Ishikawa (cell line): ENCODE results near the gene PADI6.

Source experiments
- CEBPB ChIP-seq: IDR thresholded peaks from 2 replicates; pipeline ENCODE4 v1.6.1; 2012
- CREB1 ChIP-seq: IDR thresholded peaks from 2 replicates; pipeline ENCODE4 v1.6.1; 2012; ENCODE audit warnings: low read depth
- EGR1 ChIP-seq: IDR thresholded peaks from 2 replicates; pipeline ENCODE4 v1.6.1; 2012
- EP300 ChIP-seq: IDR thresholded peaks from 2 replicates; pipeline ENCODE4 v1.6.1; 2012; ENCODE audit warnings: borderline replicate concordance
- FOXM1 ChIP-seq: IDR thresholded peaks from 2 replicates; pipeline ENCODE4 v1.6.1; 2012; ENCODE audit warnings: low read depth, borderline replicate concordance
- NFIC ChIP-seq: IDR thresholded peaks from 2 replicates; pipeline ENCODE4 v1.6.1; 2012
- RAD21 ChIP-seq: IDR thresholded peaks from 2 replicates; pipeline ENCODE4 v1.6.1; 2012; ENCODE audit warnings: low read depth
- TAF1 ChIP-seq: IDR thresholded peaks from 2 replicates; pipeline ENCODE4 v1.6.1; 2012; ENCODE audit warnings: low read depth, mild to moderate bottlenecking
- TCF12 ChIP-seq: IDR thresholded peaks from 2 replicates; pipeline ENCODE4 v1.6.1; 2012; ENCODE audit warnings: low read depth
- TEAD4 ChIP-seq: IDR thresholded peaks from 2 replicates; pipeline ENCODE4 v1.6.1; 2012
- YY1 ChIP-seq: IDR thresholded peaks from 2 replicates; pipeline ENCODE4 v1.6.1; 2012; ENCODE audit warnings: low read depth
- ZBTB7A ChIP-seq: IDR thresholded peaks from 2 replicates; pipeline ENCODE4 v1.6.1; 2012; ENCODE audit warnings: low read depth
- TF ChIP-seq, protein P1 (sequence below): IDR thresholded peaks from 2 replicates; pipeline ENCODE4 v1.6.1; 2012; ENCODE audit warnings: low read depth, mild to moderate bottlenecking
- TF ChIP-seq, protein P2 (sequence below): IDR thresholded peaks from 2 replicates; pipeline ENCODE4 v1.6.1; 2012
- TF ChIP-seq, protein P3 (sequence below): IDR thresholded peaks from 2 replicates; pipeline ENCODE4 v1.6.1; 2012

Gene PADI6

DNA sequence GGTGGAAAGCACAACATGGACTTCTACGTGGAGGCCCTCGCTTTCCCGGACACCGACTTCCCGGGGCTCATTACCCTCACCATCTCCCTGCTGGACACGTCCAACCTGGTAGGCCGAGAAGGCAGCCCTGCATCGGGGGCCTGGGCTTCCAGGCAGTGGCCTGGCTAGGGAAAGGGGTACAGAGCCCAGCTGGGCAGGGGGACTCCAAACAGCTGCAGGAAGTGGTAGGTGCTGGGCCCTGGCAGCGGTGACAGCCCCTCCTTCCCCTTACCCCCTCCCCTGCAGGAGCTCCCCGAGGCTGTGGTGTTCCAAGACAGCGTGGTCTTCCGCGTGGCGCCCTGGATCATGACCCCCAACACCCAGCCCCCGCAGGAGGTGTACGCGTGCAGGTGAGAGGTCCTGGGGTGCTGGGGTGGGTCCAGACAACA, 30.0 kb upstream of the PADI6 start:
- no peak for TF ChIP-seq ZBTB7A
- TF ChIP-seq EP300: no peak
- no peak for TF ChIP-seq TCF12
- TF ChIP-seq CREB1: no peak
- TF ChIP-seq RAD21: no peak
- TF ChIP-seq YY1: no peak
- TF ChIP-seq, protein P1, sequence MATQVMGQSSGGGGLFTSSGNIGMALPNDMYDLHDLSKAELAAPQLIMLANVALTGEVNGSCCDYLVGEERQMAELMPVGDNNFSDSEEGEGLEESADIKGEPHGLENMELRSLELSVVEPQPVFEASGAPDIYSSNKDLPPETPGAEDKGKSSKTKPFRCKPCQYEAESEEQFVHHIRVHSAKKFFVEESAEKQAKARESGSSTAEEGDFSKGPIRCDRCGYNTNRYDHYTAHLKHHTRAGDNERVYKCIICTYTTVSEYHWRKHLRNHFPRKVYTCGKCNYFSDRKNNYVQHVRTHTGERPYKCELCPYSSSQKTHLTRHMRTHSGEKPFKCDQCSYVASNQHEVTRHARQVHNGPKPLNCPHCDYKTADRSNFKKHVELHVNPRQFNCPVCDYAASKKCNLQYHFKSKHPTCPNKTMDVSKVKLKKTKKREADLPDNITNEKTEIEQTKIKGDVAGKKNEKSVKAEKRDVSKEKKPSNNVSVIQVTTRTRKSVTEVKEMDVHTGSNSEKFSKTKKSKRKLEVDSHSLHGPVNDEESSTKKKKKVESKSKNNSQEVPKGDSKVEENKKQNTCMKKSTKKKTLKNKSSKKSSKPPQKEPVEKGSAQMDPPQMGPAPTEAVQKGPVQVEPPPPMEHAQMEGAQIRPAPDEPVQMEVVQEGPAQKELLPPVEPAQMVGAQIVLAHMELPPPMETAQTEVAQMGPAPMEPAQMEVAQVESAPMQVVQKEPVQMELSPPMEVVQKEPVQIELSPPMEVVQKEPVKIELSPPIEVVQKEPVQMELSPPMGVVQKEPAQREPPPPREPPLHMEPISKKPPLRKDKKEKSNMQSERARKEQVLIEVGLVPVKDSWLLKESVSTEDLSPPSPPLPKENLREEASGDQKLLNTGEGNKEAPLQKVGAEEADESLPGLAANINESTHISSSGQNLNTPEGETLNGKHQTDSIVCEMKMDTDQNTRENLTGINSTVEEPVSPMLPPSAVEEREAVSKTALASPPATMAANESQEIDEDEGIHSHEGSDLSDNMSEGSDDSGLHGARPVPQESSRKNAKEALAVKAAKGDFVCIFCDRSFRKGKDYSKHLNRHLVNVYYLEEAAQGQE: no peak
- no peak for TF ChIP-seq TEAD4

DNA sequence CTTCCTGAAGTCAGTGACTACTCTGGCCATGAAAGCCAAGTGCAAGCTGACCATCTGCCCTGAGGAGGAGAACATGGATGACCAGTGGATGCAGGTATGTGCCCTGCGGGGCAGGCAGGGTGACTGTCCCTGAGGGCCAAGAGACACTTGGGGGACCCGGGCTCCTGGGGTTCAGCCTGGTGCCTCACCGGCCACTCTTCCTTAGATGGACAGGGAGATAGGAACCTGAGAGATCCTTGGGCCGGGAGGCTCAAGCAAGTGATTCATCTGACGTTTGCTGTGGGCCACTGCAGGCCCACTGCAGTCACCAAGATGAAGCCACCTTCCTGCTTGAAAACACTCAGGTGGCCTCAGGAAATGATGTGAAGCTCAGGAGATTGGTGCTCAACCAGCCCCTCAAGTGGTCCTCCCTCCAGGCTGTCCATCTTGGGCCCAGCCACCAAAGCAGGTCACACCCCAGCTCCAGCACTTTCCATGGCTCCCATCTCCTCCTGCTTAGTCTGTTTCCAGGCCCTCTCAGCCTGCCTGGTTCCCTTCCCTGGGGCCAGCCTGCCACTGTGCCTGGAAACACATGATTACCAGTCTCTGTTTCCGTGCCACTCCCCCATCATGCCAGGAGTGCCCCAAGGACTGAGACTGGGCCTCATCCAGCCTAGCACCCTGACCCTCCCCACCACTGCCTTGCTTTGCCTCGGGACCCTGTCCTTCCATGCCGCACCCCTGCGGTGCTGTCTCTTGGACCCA, 25.8 kb upstream of the PADI6 start:
- TF ChIP-seq YY1 (no peak), FOXM1 (no peak), CEBPB (no peak), TAF1 (no peak), RAD21 (no peak), TEAD4 (no peak), ZBTB7A (no peak), EP300 (no peak), NFIC (no peak), TCF12 (no peak), EGR1 (no peak), CREB1 (no peak)
- TF ChIP-seq, protein P1: no peak
- TF ChIP-seq, protein P2, sequence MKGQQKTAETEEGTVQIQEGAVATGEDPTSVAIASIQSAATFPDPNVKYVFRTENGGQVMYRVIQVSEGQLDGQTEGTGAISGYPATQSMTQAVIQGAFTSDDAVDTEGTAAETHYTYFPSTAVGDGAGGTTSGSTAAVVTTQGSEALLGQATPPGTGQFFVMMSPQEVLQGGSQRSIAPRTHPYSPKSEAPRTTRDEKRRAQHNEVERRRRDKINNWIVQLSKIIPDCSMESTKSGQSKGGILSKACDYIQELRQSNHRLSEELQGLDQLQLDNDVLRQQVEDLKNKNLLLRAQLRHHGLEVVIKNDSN: no peak
- TF ChIP-seq, protein P3, sequence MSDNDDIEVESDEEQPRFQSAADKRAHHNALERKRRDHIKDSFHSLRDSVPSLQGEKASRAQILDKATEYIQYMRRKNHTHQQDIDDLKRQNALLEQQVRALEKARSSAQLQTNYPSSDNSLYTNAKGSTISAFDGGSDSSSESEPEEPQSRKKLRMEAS: no peak

DNA sequence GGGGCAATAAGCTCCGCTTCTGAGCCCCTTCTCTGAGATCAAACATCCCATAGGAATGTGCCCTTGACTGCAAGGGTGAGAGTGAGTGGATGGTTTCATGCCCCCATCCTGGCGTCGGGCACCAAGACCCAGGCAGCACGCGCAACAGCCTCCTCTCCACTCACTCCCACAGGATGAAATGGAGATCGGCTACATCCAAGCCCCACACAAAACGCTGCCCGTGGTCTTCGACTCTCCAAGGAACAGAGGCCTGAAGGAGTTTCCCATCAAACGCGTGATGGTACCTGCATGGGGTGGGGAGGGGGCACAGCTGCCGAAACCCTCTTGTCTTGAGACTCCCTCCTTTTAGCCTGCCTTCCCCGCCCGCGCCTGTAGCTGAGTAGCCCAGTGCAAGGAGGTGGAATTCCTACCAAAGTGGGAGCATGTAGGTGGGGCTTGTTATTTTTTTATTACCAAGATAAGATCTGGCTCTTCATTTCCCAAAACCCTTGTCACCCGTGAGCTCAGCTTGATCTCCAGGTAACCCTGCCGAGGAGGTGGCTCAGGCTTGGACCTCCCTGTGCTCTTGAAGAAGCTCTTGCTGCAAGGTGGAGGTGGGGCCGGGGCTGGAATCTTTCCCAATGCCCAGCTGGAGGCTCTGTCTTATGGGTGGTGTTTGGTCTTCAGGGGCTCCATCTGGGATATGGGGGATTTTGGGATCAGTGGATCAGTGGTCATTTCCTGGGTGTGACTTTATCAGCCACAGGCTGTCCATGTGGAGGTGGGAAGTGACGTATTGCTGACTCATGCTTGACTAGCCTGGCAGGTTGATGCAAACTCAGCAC, 24.0 kb upstream of the PADI6 start:
- TF ChIP-seq CREB1 (peak; percentile 41; the same call in 1 of the 2 replicates), YY1 (no peak), ZBTB7A (no peak)
- TF ChIP-seq, protein P3: peak; percentile 54; the same call in 1 of the 2 replicates

DNA sequence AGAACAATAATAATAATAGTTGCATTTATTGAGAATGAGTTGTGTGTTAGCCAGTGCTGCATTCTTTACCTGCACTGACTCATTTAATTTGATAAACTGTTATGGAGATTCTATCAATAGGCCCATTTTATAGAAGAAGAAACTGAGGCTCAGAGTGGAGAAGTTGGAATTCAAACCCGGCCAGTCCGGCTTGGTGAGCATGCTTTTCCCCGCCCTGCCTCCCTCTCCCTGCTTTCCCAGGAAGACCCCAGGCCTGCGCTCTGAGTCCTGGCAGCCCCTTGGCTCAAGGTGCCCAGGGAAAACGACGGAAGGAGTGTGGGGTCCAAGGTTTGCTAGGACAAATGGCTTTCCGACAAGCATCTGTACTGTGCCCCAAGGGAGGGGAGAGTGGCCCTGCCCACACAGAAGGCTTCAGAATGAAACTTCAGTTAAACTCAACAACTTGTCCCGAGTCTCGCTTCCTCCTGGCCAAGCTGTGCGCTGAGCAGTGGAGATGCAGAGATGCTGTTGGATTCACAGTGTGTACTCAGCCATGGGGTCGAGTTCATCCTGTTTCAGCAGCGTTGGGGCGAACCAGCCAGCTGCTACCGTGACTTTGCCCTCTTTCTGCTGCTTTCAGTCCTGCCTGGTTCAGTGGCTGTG, 23.3 kb upstream of the PADI6 start:
- TF ChIP-seq TAF1 (no peak), ZBTB7A (no peak), FOXM1 (no peak), YY1 (no peak), CEBPB (no peak), CREB1 (no peak), RAD21 (no peak), TEAD4 (no peak), EGR1 (no peak), NFIC (no peak), EP300 (no peak)
- TF ChIP-seq, protein P3: no peak
- TF ChIP-seq, protein P2: no peak
- TF ChIP-seq, protein P1: no peak
